ENCODE measurements around the gene RBM41. TPM values are rescaled to one million over a fixed set of nuclear protein-coding genes. Genes with fewer than 3 reads are reported as not detected.

Gene RBM41
- total and polyA plus RNA-seq, 2 donors (not counting 3 experiments of a cell fraction or from before 2014, with no cell fraction given), result 1.5 to 16.0 TPM

DNA sequence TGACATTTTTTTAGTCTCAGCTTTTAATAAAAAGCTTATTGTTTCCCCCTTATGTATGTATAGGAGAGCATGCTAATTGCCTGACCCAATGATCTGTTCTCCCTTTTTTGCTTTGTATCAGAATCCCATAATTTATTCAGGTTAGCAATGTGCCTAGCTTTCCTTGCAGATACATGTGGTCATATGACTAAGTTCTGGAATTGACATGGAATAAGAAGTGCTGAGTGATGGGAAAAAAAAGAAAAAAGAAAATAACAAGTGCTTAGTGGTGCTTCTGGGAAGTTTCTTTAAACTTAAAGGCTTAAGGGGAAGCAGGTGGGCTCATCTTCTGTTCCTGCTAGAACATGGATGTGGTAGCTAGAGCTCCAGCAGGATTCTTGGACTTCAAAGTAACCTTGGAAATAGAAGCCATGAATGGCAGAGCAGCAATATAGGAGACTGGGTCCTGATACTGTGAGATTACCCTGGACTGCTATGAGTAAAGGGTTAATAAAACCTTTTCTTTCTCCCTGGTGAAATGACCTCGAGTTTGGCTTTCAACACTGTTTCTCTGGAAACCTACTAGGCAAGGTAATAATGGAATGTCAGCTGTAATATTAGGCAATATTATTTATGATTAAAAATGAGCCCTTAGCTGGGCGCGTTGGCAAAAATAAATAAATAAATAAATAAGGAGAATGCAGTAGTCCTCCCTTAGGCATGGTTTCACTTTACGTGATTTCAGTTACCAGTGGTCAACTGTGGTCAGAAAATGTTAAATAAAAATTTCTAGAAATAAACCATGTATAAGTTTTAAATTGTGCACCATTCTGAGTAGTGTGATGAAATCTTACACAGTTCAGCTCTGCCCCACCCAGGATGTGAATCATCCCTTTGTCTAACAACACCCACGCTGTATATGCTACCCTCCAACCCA lies 16.7 kb upstream of the RBM41 start:
- no peaks in the 10 kb centered on the region for H3K9me3 ChIP-seq (replicated peaks; ENCODE audit: control insufficient read depth, insufficient read depth, low read length)
- CTCF ChIA-PET, result no interaction called here
- POLR2A ChIA-PET, result no interaction called here
- intact Hi-C loops (cut with micrococcal nuclease) (no loop called here), dilution Hi-C loops (cut with MboI; ENCODE audit: extremely low pct_ligation_motif_present, low sequenced_read_pairs) (no loop called here)
- H3K4me3 ChIP-seq (replicated peaks in 1 of 3; ENCODE audit: insufficient read depth in 1 of 3, low read depth in 1 of 3, low read length in 3 of 3), result no peak overlapping the region
- H3K4me2 ChIP-seq (ENCODE audit: insufficient read depth, low read length), result no peak overlapping the region
- H3K9ac ChIP-seq (replicated peaks; ENCODE audit: extremely low read depth, insufficient read depth, low read length), result no peak overlapping the region
- FAIRE-seq (no peak), DNase-seq (ENCODE audit: low read depth, low spot score) (no peak)
- no peak for TF ChIP-seq GATA2 (IDR thresholded peaks at IDR 0.05; ENCODE audit: insufficient read depth, insufficient read length, low read depth, low read length)
- H3K27ac ChIP-seq (ENCODE audit: insufficient read depth, low read depth, low read length), result no peak overlapping the region
- no peaks in the 10 kb centered on the region for H4K20me1 ChIP-seq (replicated peaks; ENCODE audit: control insufficient read depth, extremely low read depth, insufficient read depth, low read length)
- H3K27me3 ChIP-seq (ENCODE audit: control insufficient read depth in 2 of 2, insufficient read depth in 2 of 2, low read length in 2 of 2), result no peaks in the 10 kb centered on the region
- no peak overlapping the region for H2AFZ ChIP-seq (ENCODE audit: low read depth, low read length)
- H3K36me3 ChIP-seq (ENCODE audit: control insufficient read depth in 2 of 2, extremely low read depth in 1 of 2, insufficient read depth in 2 of 2, low read length in 2 of 2), result no peaks in the 10 kb centered on the region
- BruUV-seq (replicated peaks), result no TSS peak
- no peaks in the 10 kb centered on the region for H3K4me1 ChIP-seq (ENCODE audit: control insufficient read depth, extremely low read depth, insufficient read depth, low read length)
- H3K79me2 ChIP-seq (ENCODE audit: control insufficient read depth, insufficient read depth, low read length), result no peaks in the 10 kb centered on the region
- no peaks in the 10 kb centered on the region for H3K9me1 ChIP-seq (replicated peaks; ENCODE audit: control insufficient read depth, extremely low read depth, insufficient read depth, low read length)

- Histone ChIP-seq H4K20me1 (replicated peaks; ENCODE audit: control insufficient read depth, extremely low read depth, insufficient read depth, low read length) (no peaks in the 10 kb centered on the region), H3K9me1 (replicated peaks; ENCODE audit: control insufficient read depth, extremely low read depth, insufficient read depth, low read length) (no peaks in the 10 kb centered on the region), H3K4me1 (ENCODE audit: control insufficient read depth, extremely low read depth, insufficient read depth, low read length) (peaks cover 3% of the 10 kb centered on the region), H3K27ac (ENCODE audit: insufficient read depth, low read depth, low read length) (no peak overlapping the region), H3K9me3 (replicated peaks; ENCODE audit: control insufficient read depth, insufficient read depth, low read length) (no peaks in the 10 kb centered on the region), H3K9ac (replicated peaks; ENCODE audit: extremely low read depth, insufficient read depth, low read length) (no peak overlapping the region), H3K4me2 (ENCODE audit: insufficient read depth, low read length) (no peak overlapping the region), H3K79me2 (ENCODE audit: control insufficient read depth, insufficient read depth, low read length) (no peaks in the 10 kb centered on the region), H3K4me3 (replicated peaks in 1 of 3; ENCODE audit: insufficient read depth in 1 of 3, low read depth in 1 of 3, low read length in 3 of 3) (no peak overlapping the region), H3K36me3 (ENCODE audit: control insufficient read depth in 2 of 2, extremely low read depth in 1 of 2, insufficient read depth in 2 of 2, low read length in 2 of 2) (no peaks in the 10 kb centered on the region), H3K27me3 (ENCODE audit: control insufficient read depth in 2 of 2, insufficient read depth in 2 of 2, low read length in 2 of 2) (no peaks in the 10 kb centered on the region), H2AFZ (ENCODE audit: low read depth, low read length) (no peak overlapping the region)
- intact Hi-C loops (cut with micrococcal nuclease) (no loop called here), dilution Hi-C loops (cut with MboI; ENCODE audit: extremely low pct_ligation_motif_present, low sequenced_read_pairs) (no loop called here)
- BruUV-seq (replicated peaks), result no TSS peak
- DNase-seq (ENCODE audit: low read depth, low spot score) (no peak), FAIRE-seq (no peak)
- CTCF ChIA-PET, result no interaction called here
- POLR2A ChIA-PET, result no interaction called here
- TF ChIP-seq FOS (IDR thresholded peaks at IDR 0.05; ENCODE audit: borderline replicate concordance, insufficient read depth, low read length) (no peak), EZH2 (IDR thresholded peaks at IDR 0.05; ENCODE audit: borderline replicate concordance, low read depth, low read length, severe bottlenecking) (no peak)
- TF ChIP-seq, protein P1, sequence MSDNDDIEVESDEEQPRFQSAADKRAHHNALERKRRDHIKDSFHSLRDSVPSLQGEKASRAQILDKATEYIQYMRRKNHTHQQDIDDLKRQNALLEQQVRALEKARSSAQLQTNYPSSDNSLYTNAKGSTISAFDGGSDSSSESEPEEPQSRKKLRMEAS (IDR thresholded peaks at IDR 0.05; ENCODE audit: insufficient read depth, insufficient read length), result no peak
Observed at GRCh38 chrX:107123750-107124149, 5.1 kb upstream of the RBM41 start.
